Peyer's patch (tissue), 4 donors: ENCODE measurements around the gene HUS1.

Source experiments
- POLR2A ChIP-seq, 2 donors: fragments of 450-650 bp; IDR thresholded peaks; one replicate each; pipeline ENCODE4 v1.5.1; 2017; ENCODE audit warnings: antibody characterized with exemption in 2 of 2, mild to moderate bottlenecking in 2 of 2, moderate library complexity in 2 of 2
- TF ChIP-seq, protein P1 (sequence below), 6 experiments: fragments of 450-650 bp in 4 of 6; fragments of 200-600 bp in 2 of 6; sonication (generic) in 1 of 6; IDR thresholded peaks; one replicate each; pipeline ENCODE4 v1.5.1; 2017 to 2019; ENCODE audit warnings: antibody characterized with exemption in 6 of 6, mild to moderate bottlenecking in 3 of 6, moderate library complexity in 1 of 6

- TF ChIP-seq, protein P1, sequence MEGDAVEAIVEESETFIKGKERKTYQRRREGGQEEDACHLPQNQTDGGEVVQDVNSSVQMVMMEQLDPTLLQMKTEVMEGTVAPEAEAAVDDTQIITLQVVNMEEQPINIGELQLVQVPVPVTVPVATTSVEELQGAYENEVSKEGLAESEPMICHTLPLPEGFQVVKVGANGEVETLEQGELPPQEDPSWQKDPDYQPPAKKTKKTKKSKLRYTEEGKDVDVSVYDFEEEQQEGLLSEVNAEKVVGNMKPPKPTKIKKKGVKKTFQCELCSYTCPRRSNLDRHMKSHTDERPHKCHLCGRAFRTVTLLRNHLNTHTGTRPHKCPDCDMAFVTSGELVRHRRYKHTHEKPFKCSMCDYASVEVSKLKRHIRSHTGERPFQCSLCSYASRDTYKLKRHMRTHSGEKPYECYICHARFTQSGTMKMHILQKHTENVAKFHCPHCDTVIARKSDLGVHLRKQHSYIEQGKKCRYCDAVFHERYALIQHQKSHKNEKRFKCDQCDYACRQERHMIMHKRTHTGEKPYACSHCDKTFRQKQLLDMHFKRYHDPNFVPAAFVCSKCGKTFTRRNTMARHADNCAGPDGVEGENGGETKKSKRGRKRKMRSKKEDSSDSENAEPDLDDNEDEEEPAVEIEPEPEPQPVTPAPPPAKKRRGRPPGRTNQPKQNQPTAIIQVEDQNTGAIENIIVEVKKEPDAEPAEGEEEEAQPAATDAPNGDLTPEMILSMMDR (IDR thresholded peaks at IDR 0.05) = no peak
- TF ChIP-seq POLR2A (IDR thresholded peaks at IDR 0.05) = no peak
Observed at GRCh38 chr7:47915616-47915976, 63.8 kb downstream of the HUS1 start.
